Measurements from ENCODE around the gene ITGB6.

- TF ChIP-seq CTCF (IDR thresholded peaks at IDR 0.05) (no peak), POLR2AphosphoS5 (IDR thresholded peaks at IDR 0.05) (no peak), POLR2A (IDR thresholded peaks at IDR 0.05) (no peak)
Observed at GRCh38 chr2:160060297-160060696, 139.8 kb downstream of the ITGB6 start.
